Endothelial cell of umbilical vein (primary cell): Measurements from ENCODE around the gene TKFC. TPM values are rescaled to one million over a fixed set of nuclear protein-coding genes. Genes with fewer than 3 reads are reported as not detected.

Source experiments
- BruUV-seq: library from RNA; stranded (reverse); fragments of 400-500 nt; replicated peaks from 2 replicates; lab custom pipeline; 2021; lab: Mats Ljungman, UMichigan
- CTCF ChIA-PET: fragments of 300-600, 350-600 bp; sonication (Branson Sonifier 250); formaldehyde crosslinking; loops from one replicate; lab custom pipeline; 2021; ENCODE audit warnings: antibody characterized with exemption, inconsistent platforms; lab: Charles Lee
- POLR2A ChIA-PET: fragments of 300-600, 350-600 bp; sonication (Branson Sonifier 250); formaldehyde crosslinking; loops from one replicate; lab custom pipeline; 2021; ENCODE audit warnings: antibody characterized with exemption, inconsistent platforms; lab: Charles Lee
- DNase-seq: peaks from one replicate; pipeline ENCODE4 v3.0.0-alpha.2; 2011; ENCODE audit warnings: low read depth, low spot score
- FAIRE-seq: peaks from 2 replicates; lab custom pipeline; 2011; peaks lifted over from hg19 to GRCh38; lab: Jason Lieb, UNC
- H2AFZ ChIP-seq: 2 replicates; pipeline ENCODE4 v1.6.0; 2012; ENCODE audit warnings: low read depth, low read length, control low read depth, inconsistent platforms
- H3K27ac ChIP-seq: 2 replicates; pipeline ENCODE4 v1.5.1; 2011; ENCODE audit warnings: low read depth, mild to moderate bottlenecking, control low read depth, low read length, moderate library complexity; ENCODE audit not compliant: insufficient read depth
- H3K27me3 ChIP-seq, 2 experiments: 2 replicates each; pipeline versions ENCODE4 v1.6.0 to v1.6.1; 2011; ENCODE audit warnings: low read length in 2 of 2, mixed read lengths in 1 of 2; ENCODE audit not compliant: control insufficient read depth in 2 of 2, insufficient read depth in 2 of 2
- H3K36me3 ChIP-seq, 2 experiments: 2 replicates in 1 of 2; 3 replicates in 1 of 2; pipeline ENCODE4 v1.5.1; 2011; ENCODE audit warnings: low read length in 2 of 2, mild to moderate bottlenecking in 1 of 2, moderate library complexity in 1 of 2; ENCODE audit not compliant: control insufficient read depth in 2 of 2, insufficient read depth in 2 of 2; ENCODE audit errors: extremely low read depth in 1 of 2
- H3K4me1 ChIP-seq: 3 replicates; pipeline ENCODE4 v1.5.1; 2011; ENCODE audit warnings: mild to moderate bottlenecking, low read length; ENCODE audit not compliant: control insufficient read depth, insufficient read depth; ENCODE audit errors: extremely low read depth
- H3K4me2 ChIP-seq: 2 replicates; pipeline ENCODE4 v1.6.1; 2011; ENCODE audit warnings: low read length, control low read depth, mixed read lengths; ENCODE audit not compliant: insufficient read depth
- H3K4me3 ChIP-seq, 3 experiments: fragments of 200-600 bp in 1 of 3; sonication (generic), shearing (Covaris generic) in 1 of 3; replicated peaks in 1 of 3; 2 replicates each; pipeline ENCODE4 v1.5.1; 2011 to 2016; ENCODE audit warnings: control low read depth in 3 of 3, low read length in 3 of 3, mild to moderate bottlenecking in 2 of 3, inconsistent platforms in 1 of 3, low read depth in 1 of 3, moderate library complexity in 1 of 3; ENCODE audit not compliant: insufficient read depth in 1 of 3
- H3K79me2 ChIP-seq: 2 replicates; pipeline ENCODE4 v1.6.0; 2012; ENCODE audit warnings: low read length, inconsistent platforms; ENCODE audit not compliant: control insufficient read depth, insufficient read depth
- H3K9ac ChIP-seq: replicated peaks from 2 replicates; pipeline ENCODE3; 2011; ENCODE audit warnings: low read length, control low read depth; ENCODE audit not compliant: insufficient read depth; ENCODE audit errors: extremely low read depth
- H3K9me1 ChIP-seq: replicated peaks from 3 replicates; pipeline ENCODE4 v1.6.0; 2011; ENCODE audit warnings: mild to moderate bottlenecking, low read length; ENCODE audit not compliant: control insufficient read depth, insufficient read depth; ENCODE audit errors: extremely low read depth
- H3K9me3 ChIP-seq: replicated peaks from 2 replicates; pipeline ENCODE4 v1.5.1; 2012; ENCODE audit warnings: low read length, inconsistent platforms; ENCODE audit not compliant: control insufficient read depth, insufficient read depth
- H4K20me1 ChIP-seq: replicated peaks from 2 replicates; pipeline ENCODE3; 2011; ENCODE audit warnings: mild to moderate bottlenecking, low read length; ENCODE audit not compliant: control insufficient read depth, insufficient read depth; ENCODE audit errors: extremely low read depth
- EZH2 ChIP-seq: IDR thresholded peaks from 2 replicates; pipeline ENCODE4 v1.6.1; 2012; ENCODE audit warnings: borderline replicate concordance, low read depth, mild to moderate bottlenecking, moderate library complexity, low read length, inconsistent platforms; ENCODE audit not compliant: severe bottlenecking
- FOS ChIP-seq: IDR thresholded peaks from 2 replicates; pipeline ENCODE4 v1.6.1; 2011; ENCODE audit warnings: mild to moderate bottlenecking, low read length, moderate library complexity, borderline replicate concordance; ENCODE audit not compliant: insufficient read depth
- GATA2 ChIP-seq: IDR thresholded peaks from 2 replicates; pipeline ENCODE4 v1.7.0; 2011; ENCODE audit warnings: low read depth, mild to moderate bottlenecking, moderate library complexity, mixed read lengths, low read length; ENCODE audit not compliant: insufficient read length, insufficient read depth
- JUN ChIP-seq: IDR thresholded peaks from 2 replicates; pipeline ENCODE4 v1.6.1; 2011; ENCODE audit warnings: borderline replicate concordance, low read depth; ENCODE audit not compliant: insufficient read length, insufficient read depth
- MYC ChIP-seq: IDR thresholded peaks from one replicate; pipeline ENCODE4 v1.6.1; 2011; ENCODE audit warnings: mild to moderate bottlenecking, low read depth, low read length
- POLR2A ChIP-seq: IDR thresholded peaks from 2 replicates; pipeline ENCODE4 v1.6.1; 2012; ENCODE audit warnings: low read depth, mild to moderate bottlenecking, control low read depth, low read length
- POLR2AphosphoS5 ChIP-seq: IDR thresholded peaks from 2 replicates; pipeline ENCODE4 v1.6.1; 2012; ENCODE audit warnings: low read depth, mild to moderate bottlenecking, control low read depth, low read length, moderate library complexity; ENCODE audit not compliant: insufficient read depth
- dilution Hi-C: fragments of 300-500 bp; cut with MboI; formaldehyde crosslinking; loops from one replicate; pipeline ENCODE4 v1.15.0; 2019; ENCODE audit warnings: low sequenced_read_pairs; ENCODE audit not compliant: extremely low pct_ligation_motif_present
- intact Hi-C: fragments of 100-400 bp; cut with micrococcal nuclease; formaldehyde crosslinking; loops from one replicate; pipeline ENCODE4 v1.10.0; 2022
- polyA plus RNA-seq, 4 experiments: library from polyadenylated mRNA; depleted of rRNA in 3 of 4; stranded (reverse) in 3 of 4; unstranded in 1 of 4; fragments of >200 nt; gene quantifications; 2 replicates each; pipeline versions ENCODE4 v1.2.1 to v1.2.3, GENCODE V29; 2011 to 2012; ENCODE audit warnings: missing spikeins in 1 of 4
- total RNA-seq: library from RNA; stranded (reverse); gene quantifications from 2 replicates; pipeline ENCODE4 v1.2.3, GENCODE V29; 2021
- TF ChIP-seq, protein P1 (sequence below): IDR thresholded peaks from 2 replicates; pipeline ENCODE4 v1.6.1; 2011; ENCODE audit not compliant: insufficient read depth, insufficient read length
- TF ChIP-seq, protein P2 (sequence below), 2 donors: IDR thresholded peaks; 1 replicate in 1 of 2; 2 replicates in 1 of 2; pipeline ENCODE4 v1.5.1; 2011; ENCODE audit warnings: low read length in 2 of 2, mild to moderate bottlenecking in 2 of 2, moderate library complexity in 2 of 2, control low read depth in 1 of 2, inconsistent platforms in 1 of 2, low read depth in 1 of 2; ENCODE audit not compliant: insufficient read depth in 1 of 2; ENCODE audit errors: extremely low read depth in 1 of 2

Gene TKFC
- total and polyA plus RNA-seq, 2 donors (not counting 3 experiments of a cell fraction or from before 2014, with no cell fraction given) = 30.8 to 31.7 TPM

DNA sequence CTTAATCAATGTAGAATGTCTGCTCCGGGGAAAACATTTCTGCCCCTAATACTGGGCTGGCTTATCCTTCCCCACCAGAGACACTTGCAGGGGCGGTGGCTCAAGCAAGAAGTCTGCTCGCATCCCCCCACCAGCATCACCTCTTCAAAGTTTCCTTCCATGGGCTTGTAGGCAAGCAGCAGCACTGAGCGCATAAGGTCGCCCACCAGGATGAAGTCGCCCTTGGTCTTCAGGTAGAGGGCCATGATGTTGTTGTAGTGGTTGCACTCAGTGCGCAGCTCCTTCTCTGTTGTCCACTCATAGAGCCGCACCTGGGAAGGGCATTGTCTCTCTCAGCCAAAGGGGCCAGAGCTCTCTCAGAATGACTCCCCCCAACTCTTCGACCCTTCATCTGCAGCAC, 29.3 kb upstream of the TKFC start:
- POLR2A ChIA-PET = no interaction called here
- FAIRE-seq = no peak
- Histone ChIP-seq H3K27me3 (no peaks in the 10 kb centered on the region), H4K20me1 (no peaks in the 10 kb centered on the region), H3K27ac (no peak overlapping the region), H3K4me3 (no peak overlapping the region), H3K4me2 (no peak overlapping the region), H3K9ac (no peak overlapping the region), H3K4me1 (peaks cover under 1% of the 10 kb centered on the region), H3K36me3 (peaks cover 27 to 55% of the 10 kb centered on the region in 2 experiments), H3K79me2 (no peaks in the 10 kb centered on the region), H3K9me1 (no peaks in the 10 kb centered on the region), H2AFZ (no peak overlapping the region), H3K9me3 (no peaks in the 10 kb centered on the region)
- intact Hi-C loops (no loop called here), dilution Hi-C loops (no loop called here)
- CTCF ChIA-PET = no interaction called here
- BruUV-seq = no TSS peak
- TF ChIP-seq, protein P1, sequence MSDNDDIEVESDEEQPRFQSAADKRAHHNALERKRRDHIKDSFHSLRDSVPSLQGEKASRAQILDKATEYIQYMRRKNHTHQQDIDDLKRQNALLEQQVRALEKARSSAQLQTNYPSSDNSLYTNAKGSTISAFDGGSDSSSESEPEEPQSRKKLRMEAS = no peak
- TF ChIP-seq, protein P2, sequence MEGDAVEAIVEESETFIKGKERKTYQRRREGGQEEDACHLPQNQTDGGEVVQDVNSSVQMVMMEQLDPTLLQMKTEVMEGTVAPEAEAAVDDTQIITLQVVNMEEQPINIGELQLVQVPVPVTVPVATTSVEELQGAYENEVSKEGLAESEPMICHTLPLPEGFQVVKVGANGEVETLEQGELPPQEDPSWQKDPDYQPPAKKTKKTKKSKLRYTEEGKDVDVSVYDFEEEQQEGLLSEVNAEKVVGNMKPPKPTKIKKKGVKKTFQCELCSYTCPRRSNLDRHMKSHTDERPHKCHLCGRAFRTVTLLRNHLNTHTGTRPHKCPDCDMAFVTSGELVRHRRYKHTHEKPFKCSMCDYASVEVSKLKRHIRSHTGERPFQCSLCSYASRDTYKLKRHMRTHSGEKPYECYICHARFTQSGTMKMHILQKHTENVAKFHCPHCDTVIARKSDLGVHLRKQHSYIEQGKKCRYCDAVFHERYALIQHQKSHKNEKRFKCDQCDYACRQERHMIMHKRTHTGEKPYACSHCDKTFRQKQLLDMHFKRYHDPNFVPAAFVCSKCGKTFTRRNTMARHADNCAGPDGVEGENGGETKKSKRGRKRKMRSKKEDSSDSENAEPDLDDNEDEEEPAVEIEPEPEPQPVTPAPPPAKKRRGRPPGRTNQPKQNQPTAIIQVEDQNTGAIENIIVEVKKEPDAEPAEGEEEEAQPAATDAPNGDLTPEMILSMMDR (IDR thresholded peaks at IDR 0.05; ENCODE audit: extremely low read depth in 1 of 2, insufficient read depth in 1 of 2, low read depth in 1 of 2, low read length in 2 of 2) = no peak
- TF ChIP-seq POLR2A (no peak), GATA2 (no peak)
- no peak for DNase-seq

DNA sequence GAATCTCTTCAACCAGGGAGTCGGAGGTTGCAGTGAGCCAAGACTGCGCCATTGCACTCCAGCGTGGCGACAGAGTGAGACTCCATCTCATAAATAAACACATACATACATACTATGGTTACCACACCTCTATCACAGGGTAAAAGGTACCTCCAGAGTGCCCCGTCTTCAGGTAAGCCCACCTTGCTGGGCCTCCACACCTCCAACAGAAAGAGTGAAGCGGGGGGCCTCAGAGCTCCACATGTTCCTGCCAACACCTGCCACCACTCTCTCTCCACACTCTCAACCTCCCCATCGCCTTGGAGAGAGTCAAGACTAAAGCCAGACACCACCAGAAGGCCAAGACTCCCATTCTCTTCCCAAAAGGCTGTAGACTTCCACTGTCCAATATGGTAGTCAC, 27.6 kb upstream of the TKFC start:
- ChIA-PET CTCF (no interaction called here), POLR2A (interaction anchor here (0.7 kb wide), 1 partner anchor 1611 kb away, joined by 4 read pairs; no protein-coding TSS in a partner anchor)
- intact Hi-C loops (no loop called here), dilution Hi-C loops (no loop called here)
- H2AFZ ChIP-seq = no peak overlapping the region
- H3K9ac ChIP-seq = no peak overlapping the region
- no peak overlapping the region for H3K27ac ChIP-seq
- no peak overlapping the region for H3K4me2 ChIP-seq
- FAIRE-seq (no peak), DNase-seq (no peak)
- no peaks in the 10 kb centered on the region for H3K4me1 ChIP-seq
- H3K27me3 ChIP-seq = no peaks in the 10 kb centered on the region
- TF ChIP-seq POLR2AphosphoS5 (no peak), GATA2 (no peak), FOS (no peak), POLR2A (no peak), JUN (no peak), MYC (no peak), EZH2 (no peak)
- TF ChIP-seq, protein P2 (IDR thresholded peaks at IDR 0.05; ENCODE audit: extremely low read depth in 1 of 2, insufficient read depth in 1 of 2, low read depth in 1 of 2, low read length in 2 of 2) = no peak
- TF ChIP-seq, protein P1 = no peak
- H3K4me3 ChIP-seq = no peak overlapping the region
- BruUV-seq = no TSS peak
- no peaks in the 10 kb centered on the region for H4K20me1 ChIP-seq
- H3K9me1 ChIP-seq = no peaks in the 10 kb centered on the region
- peaks cover 40 to 62% of the 10 kb centered on the region in 2 experiments for H3K36me3 ChIP-seq
- no peaks in the 10 kb centered on the region for H3K9me3 ChIP-seq
- no peaks in the 10 kb centered on the region for H3K79me2 ChIP-seq
